Activated CD4-positive, alpha-beta memory T cell treated with anti-CD3 and anti-CD28 coated beads, Interleukin-2, amount 10 ng/mL, durations not matched to agents 7 days and 5 days (primary cell): Measurements from ENCODE around the gene ZNF236. TPM values are rescaled to one million over a fixed set of nuclear protein-coding genes. Genes with fewer than 3 reads are reported as not detected.
A peak's percentile ranks its signal among the peaks of the same experiment; 100 is the strongest.
"Not testable (repeated sequence)": the region's sequence is repeated elsewhere in the genome, so short reads cannot be mapped to it uniquely, and the experiment has no call there.

Experiments
- CTCF ChIA-PET: fragments of 350-600 bp; sonication (Branson Sonifier 250); formaldehyde crosslinking; loops from one replicate; lab custom pipeline; 2021; ENCODE audit warnings: antibody characterized with exemption, inconsistent platforms; lab: Charles Lee
- POLR2A ChIA-PET: fragments of 350-600 bp; sonication (Branson Sonifier 250); formaldehyde crosslinking; loops from one replicate; lab custom pipeline; 2021; ENCODE audit warnings: antibody characterized with exemption; lab: Charles Lee
- DNase-seq: peaks from one replicate; pipeline ENCODE4 v3.0.0-alpha.2; 2020
- H3K27ac Mint-ChIP-seq: one replicate; pipeline ENCODE4 v1.8.0; 2021; ENCODE audit warnings: mild to moderate bottlenecking, mixed read lengths
- H3K27me3 Mint-ChIP-seq: one replicate; pipeline ENCODE4 v1.8.0; 2021; ENCODE audit warnings: mixed read lengths
- H3K36me3 Mint-ChIP-seq: one replicate; pipeline ENCODE4 v1.8.0; 2021; ENCODE audit warnings: low read depth, mixed read lengths
- H3K4me1 Mint-ChIP-seq: one replicate; pipeline ENCODE4 v1.8.0; 2021; ENCODE audit warnings: mixed read lengths
- H3K4me3 Mint-ChIP-seq: one replicate; pipeline ENCODE4 v1.8.0; 2021; ENCODE audit warnings: mild to moderate bottlenecking, mixed read lengths
- H3K9me3 Mint-ChIP-seq: one replicate; pipeline ENCODE4 v1.8.0; 2021; ENCODE audit warnings: mixed read lengths
- total RNA-seq, 2 experiments: library from RNA; stranded (reverse); gene quantifications; one replicate each; pipeline ENCODE4 v1.2.3, GENCODE V29; 2021

The ZNF236 gene
- total RNA-seq, 2 experiments from 2014 or later: 17.9 to 20.2 TPM

DNA sequence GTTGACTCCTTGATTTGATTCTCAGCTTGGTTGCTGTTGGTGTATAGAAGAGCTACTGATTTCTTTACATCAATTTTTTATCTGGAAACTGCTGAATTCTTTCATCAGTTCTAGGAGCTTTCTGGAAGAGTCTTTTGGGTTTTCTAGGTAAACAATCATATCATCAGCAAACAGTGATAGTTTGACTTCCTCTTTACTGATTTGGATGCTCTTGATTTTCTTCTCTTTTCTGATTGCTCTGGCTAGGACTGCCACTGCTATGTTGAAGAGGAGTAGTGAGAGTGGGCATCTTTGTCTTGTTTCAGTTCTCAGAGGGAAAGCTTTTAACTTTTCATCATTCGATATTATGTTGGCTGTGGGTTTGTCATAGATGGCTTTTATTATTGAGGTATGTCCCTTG, 140.5 kb downstream of the ZNF236 start:
- H3K27me3 Mint-ChIP-seq: no peaks in the 10 kb centered on the region
- H3K36me3 Mint-ChIP-seq: peaks cover 57% of the 10 kb centered on the region
- peak overlapping the region; percentile 70 for H3K27ac Mint-ChIP-seq
- POLR2A ChIA-PET: interaction anchor here (1.4 to 1.9 kb wide), 2 partner anchors 14 to 139 kb away, joined by 3 to 4 read pairs; no protein-coding TSS in a partner anchor
- H3K4me1 Mint-ChIP-seq: peaks cover 30% of the 10 kb centered on the region
- CTCF ChIA-PET: interaction anchor here (1.0 to 1.8 kb wide), 3 partner anchors 27 to 160 kb away, joined by 3 to 4 read pairs (median 3); no protein-coding TSS in a partner anchor
- no peaks in the 10 kb centered on the region for H3K9me3 Mint-ChIP-seq
- no peak overlapping the region for H3K4me3 Mint-ChIP-seq
- no peak for DNase-seq

DNA sequence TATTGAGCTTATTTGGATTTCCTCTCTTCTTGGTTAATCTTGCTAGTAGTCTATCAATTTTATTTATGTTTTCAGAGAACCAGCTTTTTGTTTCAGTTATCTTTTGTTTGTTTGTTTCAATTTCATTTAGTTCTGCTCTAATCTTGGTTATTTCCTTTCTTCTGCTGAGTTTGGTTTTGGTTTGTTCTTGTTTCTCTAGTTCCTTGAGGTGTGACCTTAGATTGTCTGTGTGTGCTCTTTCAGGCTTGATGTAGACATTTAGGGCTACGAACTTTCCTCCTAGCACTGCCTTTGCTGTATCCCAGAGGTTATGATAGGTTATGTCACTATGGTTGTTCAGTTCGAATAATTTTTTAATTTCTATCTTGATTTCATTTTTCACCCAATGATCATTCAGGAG, 141.6 kb downstream of the ZNF236 start:
- Mint-ChIP-seq H3K36me3 (peaks cover 52% of the 10 kb centered on the region), H3K27me3 (no peaks in the 10 kb centered on the region), H3K27ac (peak overlapping the region; percentile 70), H3K9me3 (no peaks in the 10 kb centered on the region), H3K4me3 (peak overlapping the region; percentile 4), H3K4me1 (peaks cover 30% of the 10 kb centered on the region)
- ChIA-PET CTCF (interaction anchor here (1.0 to 2.8 kb wide), 3 partner anchors 20 to 161 kb away, joined by 3 to 19 read pairs (median 4); no protein-coding TSS in a partner anchor), POLR2A (interaction anchor here (0.9 to 1.9 kb wide), 2 partner anchors 105 to 140 kb away, joined by 3 read pairs; no protein-coding TSS in a partner anchor)
- no peak for DNase-seq

DNA sequence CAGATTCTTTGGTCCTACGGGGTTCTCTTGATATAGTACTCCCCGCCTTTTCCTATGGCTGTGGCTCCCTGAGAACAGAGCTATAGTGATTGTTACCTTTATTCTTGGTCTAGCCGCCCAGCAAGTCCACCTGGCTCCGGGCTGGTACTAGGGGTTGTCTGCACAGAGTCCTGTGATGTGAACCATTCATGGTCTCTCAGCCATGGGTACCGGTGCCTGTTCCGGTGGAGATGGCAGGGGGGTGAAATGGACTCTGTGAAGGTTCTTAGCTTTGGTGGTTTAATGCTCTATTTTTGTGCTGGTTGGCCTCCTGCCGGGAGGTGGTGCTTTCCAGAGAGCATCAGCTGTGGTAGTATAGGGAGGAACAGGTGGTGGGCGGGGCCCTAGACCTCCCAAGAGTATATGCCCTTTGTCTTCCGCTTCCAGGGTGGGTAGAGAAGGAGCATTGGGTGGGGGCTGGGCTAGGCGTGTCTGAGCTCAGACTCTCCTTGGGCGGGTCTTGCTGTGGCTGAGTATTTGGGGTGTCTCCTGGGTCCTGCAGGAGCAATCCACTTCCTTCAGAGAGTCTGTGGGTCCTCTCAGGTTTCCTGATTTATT, 143.3 kb downstream of the ZNF236 start:
- POLR2A ChIA-PET, H3K27ac Mint-ChIP-seq, H3K9me3 Mint-ChIP-seq, H3K27me3 Mint-ChIP-seq, DNase-seq, H3K4me3 Mint-ChIP-seq: not testable (repeated sequence)
- peaks cover 38% of the 10 kb centered on the region for H3K36me3 Mint-ChIP-seq
- H3K4me1 Mint-ChIP-seq: peaks cover 30% of the 10 kb centered on the region
- CTCF ChIA-PET: interaction anchor here (0.9 to 2.8 kb wide), 2 partner anchors 18 to 44 kb away, joined by 3 to 19 read pairs; no protein-coding TSS in a partner anchor

DNA sequence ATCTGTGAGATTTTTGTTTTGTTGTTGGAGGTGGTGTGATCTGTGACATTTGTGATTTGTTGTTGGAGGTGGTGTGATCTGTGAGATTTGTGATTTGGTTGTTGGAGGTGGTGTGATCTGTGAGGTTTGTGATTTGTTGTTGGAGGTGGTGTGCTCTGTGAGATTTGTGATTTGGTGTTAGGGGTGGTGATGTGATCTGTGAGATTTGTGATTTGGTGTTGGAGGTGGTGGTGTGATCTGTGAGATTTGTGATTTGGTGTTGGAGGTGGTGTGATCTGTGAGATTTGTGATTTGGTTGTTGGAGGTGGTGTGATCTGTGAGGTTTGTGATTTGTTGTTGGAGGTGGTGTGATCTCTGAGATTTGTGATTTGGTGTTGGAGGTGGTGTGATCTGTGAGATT, 144.9 kb downstream of the ZNF236 start:
- H3K36me3 Mint-ChIP-seq: peaks cover 25% of the 10 kb centered on the region

DNA sequence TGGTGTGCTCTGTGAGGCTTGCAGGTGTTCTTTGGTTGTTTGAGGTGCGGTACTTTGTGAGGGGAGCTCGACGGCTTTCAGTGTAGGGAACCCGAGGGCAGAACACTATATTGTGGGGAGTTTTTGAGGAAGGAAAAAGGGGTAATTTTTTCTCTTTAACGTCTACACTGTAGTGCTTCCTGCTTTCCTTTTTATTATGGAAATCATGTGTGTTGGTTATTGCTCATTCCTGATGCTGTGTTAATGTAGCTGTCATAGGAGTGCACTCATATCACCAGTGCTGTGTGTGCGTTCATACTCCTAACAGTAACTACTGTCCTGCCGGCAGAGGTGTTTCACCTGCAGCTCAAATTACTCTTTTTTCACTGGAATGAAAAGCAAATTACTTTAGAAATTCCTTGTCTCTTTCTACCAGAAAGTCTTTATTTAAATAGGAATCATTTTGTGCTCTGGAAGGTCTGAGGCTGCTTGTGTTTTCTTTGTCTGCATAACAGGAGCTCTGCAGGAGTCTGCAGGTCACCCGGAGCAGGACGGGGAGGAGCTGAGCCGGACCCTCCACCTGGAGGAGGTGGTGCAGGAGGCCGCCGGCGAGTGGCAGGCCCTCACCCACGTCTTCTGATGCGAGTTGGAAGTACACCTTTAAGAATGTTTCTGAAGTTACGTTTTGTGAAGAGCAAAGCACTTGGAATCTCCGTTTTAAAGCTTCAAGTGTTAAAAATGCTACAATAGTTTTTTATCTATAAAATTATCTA, 145.5 kb downstream of the ZNF236 start:
- peaks cover 19% of the 10 kb centered on the region for H3K36me3 Mint-ChIP-seq
- no peak overlapping the region for H3K4me3 Mint-ChIP-seq
- H3K4me1 Mint-ChIP-seq: peaks cover 24% of the 10 kb centered on the region
- H3K27me3 Mint-ChIP-seq: no peaks in the 10 kb centered on the region
- ChIA-PET POLR2A (no interaction called here), CTCF (interaction anchor here (0.9 to 1.7 kb wide), 3 partner anchors 15 to 57 kb away, joined by 3 to 5 read pairs (median 4); no protein-coding TSS in a partner anchor)
- no peak overlapping the region for H3K27ac Mint-ChIP-seq
- DNase-seq: no peak
- no peaks in the 10 kb centered on the region for H3K9me3 Mint-ChIP-seq

More for the DNA sequence above, 144.9 kb downstream of the ZNF236 start:
- H3K4me3 Mint-ChIP-seq, POLR2A ChIA-PET, H3K27ac Mint-ChIP-seq, DNase-seq, H3K27me3 Mint-ChIP-seq, H3K9me3 Mint-ChIP-seq: not testable (repeated sequence)
- peaks cover 28% of the 10 kb centered on the region for H3K4me1 Mint-ChIP-seq
- CTCF ChIA-PET: interaction anchor here (0.9 to 1.7 kb wide), 2 partner anchors 16 to 33 kb away, joined by 4 to 5 read pairs; no protein-coding TSS in a partner anchor

DNA sequence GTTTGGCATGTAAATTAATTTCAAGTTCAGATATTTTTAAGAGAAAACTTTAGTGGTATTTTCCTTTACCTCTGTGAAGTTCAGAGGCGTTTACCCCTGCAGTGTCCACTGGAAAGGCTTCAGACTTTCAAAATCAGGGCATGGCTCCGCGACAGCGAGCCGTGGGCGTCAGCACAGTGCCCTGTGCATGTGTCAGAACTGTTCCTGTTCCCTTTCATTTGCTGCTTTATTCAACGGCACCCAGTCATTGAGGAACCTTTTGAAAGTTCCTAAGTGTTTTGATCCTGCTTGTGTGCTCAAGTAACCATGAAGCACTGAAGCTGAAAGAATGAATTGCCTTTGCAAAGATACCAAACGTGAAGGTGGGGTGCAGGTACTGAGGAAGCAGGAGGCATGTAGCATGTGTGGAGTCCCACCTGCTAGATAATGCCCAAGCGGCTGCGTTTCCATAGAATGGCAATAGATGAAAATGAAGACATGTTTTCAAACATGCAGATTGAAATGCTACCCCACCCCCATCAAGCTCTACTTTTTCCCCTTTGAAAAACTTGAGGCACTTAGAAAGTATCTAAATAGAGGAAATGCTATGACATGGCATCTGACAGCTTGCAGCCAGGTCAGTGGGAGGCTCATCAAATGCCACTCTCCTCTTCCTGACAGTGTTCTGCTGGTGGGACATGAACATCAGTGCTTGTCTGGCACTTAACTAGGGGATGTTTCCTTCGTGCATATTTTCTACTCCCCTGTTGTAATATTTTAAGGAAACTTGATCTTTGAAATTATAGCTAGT, 148.6 kb downstream of the ZNF236 start:
- Mint-ChIP-seq H3K9me3 (no peaks in the 10 kb centered on the region), H3K27ac (no peak overlapping the region), H3K27me3 (no peaks in the 10 kb centered on the region), H3K4me1 (no peaks in the 10 kb centered on the region), H3K4me3 (no peak overlapping the region), H3K36me3 (peaks cover 5% of the 10 kb centered on the region)
- CTCF ChIA-PET: interaction anchor here (1.6 kb wide), 1 partner anchor 12 kb away, joined by 7 read pairs; no protein-coding TSS in a partner anchor
- DNase-seq: no peak
- POLR2A ChIA-PET: interaction anchor here (1.3 kb wide), 1 partner anchor 12 kb away, joined by 4 read pairs; no protein-coding TSS in a partner anchor

DNA sequence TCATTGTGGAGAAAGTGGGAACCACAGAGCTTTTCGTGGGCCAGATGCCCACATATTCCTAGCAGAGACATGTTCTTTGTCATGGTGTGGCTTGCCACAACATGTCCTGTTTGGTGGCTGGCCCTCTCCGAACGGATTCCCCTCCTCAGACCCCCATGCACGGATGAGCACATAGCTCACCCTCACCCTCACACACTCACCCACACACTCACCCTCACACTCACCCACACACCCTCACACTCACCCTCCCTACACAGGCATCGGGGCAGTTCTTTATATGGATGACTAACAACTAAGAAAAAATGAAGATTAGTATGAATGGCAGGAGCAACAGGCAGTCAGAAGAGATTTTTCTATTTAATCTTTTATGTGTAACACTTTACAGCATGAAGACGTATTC, 149.9 kb downstream of the ZNF236 start:
- POLR2A ChIA-PET: interaction anchor here (1.3 kb wide), 1 partner anchor 11 kb away, joined by 4 read pairs; no protein-coding TSS in a partner anchor
- Mint-ChIP-seq H3K4me1 (no peaks in the 10 kb centered on the region), H3K36me3 (peaks cover 5% of the 10 kb centered on the region), H3K27me3 (no peaks in the 10 kb centered on the region), H3K27ac (no peak overlapping the region), H3K4me3 (no peak overlapping the region), H3K9me3 (no peaks in the 10 kb centered on the region)
- CTCF ChIA-PET: interaction anchor here (1.6 kb wide), 1 partner anchor 11 kb away, joined by 7 read pairs; no protein-coding TSS in a partner anchor
- DNase-seq: no peak

DNA sequence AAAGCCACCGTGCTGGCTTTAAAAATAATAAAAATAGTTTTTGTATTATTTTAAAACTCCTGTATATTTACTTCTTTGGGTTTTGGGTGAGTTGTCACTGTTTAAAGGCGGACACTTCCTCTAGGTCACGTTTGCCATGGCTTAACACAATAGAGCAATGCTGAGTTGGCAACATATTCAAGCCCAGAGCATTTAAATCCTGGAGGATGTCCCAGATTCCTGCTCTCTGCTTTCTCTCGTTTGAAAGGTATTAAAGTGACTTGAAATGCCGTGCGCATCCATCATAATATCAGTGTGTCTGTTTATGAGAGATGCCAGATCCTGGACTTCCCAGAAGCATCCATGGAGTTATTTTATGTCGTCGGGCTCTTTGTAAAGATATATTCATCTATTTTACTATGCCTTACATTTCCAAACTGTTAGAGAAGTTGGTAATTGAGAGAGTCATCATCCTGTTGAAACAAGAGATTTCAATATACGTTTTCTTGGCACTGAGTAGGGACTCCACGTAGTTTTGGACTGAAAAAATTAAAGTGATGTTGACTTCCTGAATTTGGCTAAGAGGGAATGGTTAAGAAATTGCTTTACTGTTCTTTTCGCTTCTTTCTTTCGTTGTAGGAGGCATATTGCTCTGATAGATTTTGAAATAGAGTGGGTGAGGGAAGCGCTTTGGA, 150.6 kb downstream of the ZNF236 start:
- Mint-ChIP-seq H3K9me3 (no peaks in the 10 kb centered on the region), H3K36me3 (peaks cover 5% of the 10 kb centered on the region), H3K27ac (no peak overlapping the region), H3K27me3 (no peaks in the 10 kb centered on the region), H3K4me3 (no peak overlapping the region), H3K4me1 (no peaks in the 10 kb centered on the region)
- CTCF ChIA-PET: no interaction called here
- POLR2A ChIA-PET: no interaction called here
- peak; percentile 1 for DNase-seq

DNA sequence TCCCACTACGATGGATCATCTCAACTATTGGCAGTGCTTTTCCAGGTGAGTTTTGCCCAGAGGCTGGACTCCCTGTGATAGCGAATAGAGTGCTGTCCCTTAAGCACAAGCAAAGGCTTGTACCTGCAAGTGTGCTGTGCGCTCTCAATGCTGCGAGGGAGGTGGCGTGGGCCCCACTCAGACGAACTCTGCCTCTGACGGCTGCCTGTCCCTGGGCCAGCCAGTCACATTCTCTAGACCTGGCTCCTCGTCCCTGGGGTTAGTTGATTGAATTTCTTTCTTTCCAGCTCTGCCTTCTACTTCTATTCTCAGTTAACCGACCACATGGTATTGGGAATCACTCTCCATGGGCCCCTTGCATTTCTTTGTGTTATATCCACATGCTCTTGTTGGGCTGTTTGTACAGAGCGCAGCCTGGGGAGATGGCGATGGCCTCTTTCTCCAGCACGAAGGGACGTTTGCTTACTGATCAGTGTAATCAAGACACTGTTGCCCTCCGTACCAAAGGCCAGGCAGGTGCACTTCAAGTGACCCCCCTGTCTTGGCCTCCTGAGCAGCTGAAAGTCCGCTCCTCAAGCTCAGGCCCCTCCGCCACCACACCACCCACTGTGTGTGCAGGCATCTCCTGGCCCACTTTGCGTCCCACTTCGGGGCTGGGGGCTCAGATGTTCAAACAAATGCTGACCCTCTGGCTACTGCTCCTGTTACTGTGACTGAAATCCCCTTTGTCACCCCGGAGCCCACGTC, 151.3 kb downstream of the ZNF236 start:
- ChIA-PET POLR2A (no interaction called here), CTCF (interaction anchor here (1.0 kb wide), 1 partner anchor 171 kb away, joined by 3 read pairs; no protein-coding TSS in a partner anchor)
- Mint-ChIP-seq H3K36me3 (peaks cover 4% of the 10 kb centered on the region), H3K9me3 (no peaks in the 10 kb centered on the region), H3K4me3 (no peak overlapping the region), H3K4me1 (no peaks in the 10 kb centered on the region), H3K27ac (no peak overlapping the region), H3K27me3 (no peaks in the 10 kb centered on the region)
- DNase-seq: peak; percentile 6

DNA sequence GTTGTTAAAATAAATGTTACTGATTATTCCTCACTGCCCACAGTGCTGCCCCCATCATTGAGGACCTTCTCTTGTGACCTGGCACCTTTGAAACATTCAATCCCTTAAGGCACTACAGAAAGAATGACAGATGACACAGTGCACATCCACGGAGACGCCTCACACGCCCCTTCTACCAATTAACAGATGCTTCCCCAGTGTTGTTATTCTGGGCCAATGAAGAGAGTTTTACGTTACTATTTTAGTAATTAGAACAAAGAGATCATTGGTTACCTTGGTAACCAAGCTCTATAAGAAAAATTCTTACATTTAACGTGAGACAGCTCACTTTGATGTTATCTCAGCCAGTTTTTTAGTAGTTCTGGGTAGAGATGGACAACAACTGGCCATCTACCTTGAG, 152.0 kb downstream of the ZNF236 start:
- DNase-seq: no peak
- CTCF ChIA-PET: interaction anchor here (1.0 kb wide), 1 partner anchor 172 kb away, joined by 3 read pairs; no protein-coding TSS in a partner anchor
- Mint-ChIP-seq H3K36me3 (no peaks in the 10 kb centered on the region), H3K27ac (no peak overlapping the region), H3K4me3 (no peak overlapping the region), H3K9me3 (no peaks in the 10 kb centered on the region), H3K4me1 (no peaks in the 10 kb centered on the region), H3K27me3 (no peaks in the 10 kb centered on the region)
- POLR2A ChIA-PET: no interaction called here

DNA sequence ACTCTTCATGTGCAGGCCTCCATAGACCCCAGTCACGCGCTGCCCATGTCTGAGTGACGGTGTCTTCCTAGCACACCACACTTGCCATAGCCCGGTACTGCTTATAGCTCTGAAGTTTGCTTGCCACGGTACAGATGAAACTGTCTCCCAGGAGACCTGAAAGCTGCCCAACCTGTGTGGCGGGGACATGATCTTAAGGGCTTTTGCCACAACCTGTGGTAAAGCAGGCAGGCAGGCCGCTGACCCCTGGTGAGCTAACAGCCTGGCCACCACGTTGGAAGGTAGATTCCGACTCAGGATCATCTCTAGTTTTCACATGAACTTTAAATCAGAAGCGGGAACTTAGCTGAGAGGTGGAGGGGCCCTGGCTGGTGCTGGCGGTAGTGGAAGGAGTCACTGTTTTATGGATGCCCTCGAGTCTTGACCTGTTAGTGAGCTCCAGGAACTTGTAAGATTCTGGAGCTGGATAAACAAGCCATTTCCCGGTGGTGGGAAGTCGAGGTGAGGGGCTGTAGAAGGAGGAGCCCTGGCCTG, 153.3 kb downstream of the ZNF236 start:
- no peak overlapping the region for H3K4me3 Mint-ChIP-seq
- no peaks in the 10 kb centered on the region for H3K36me3 Mint-ChIP-seq
- H3K27me3 Mint-ChIP-seq: no peaks in the 10 kb centered on the region
- no peaks in the 10 kb centered on the region for H3K9me3 Mint-ChIP-seq
- ChIA-PET POLR2A (no interaction called here), CTCF (interaction anchor here (1.5 kb wide), 1 partner anchor 9 kb away, joined by 8 read pairs; no protein-coding TSS in a partner anchor)
- H3K27ac Mint-ChIP-seq: no peak overlapping the region
- DNase-seq: peak; percentile 9
- no peaks in the 10 kb centered on the region for H3K4me1 Mint-ChIP-seq
